ENCODE measurements around the gene AHDC1.
"Not testable (repeated sequence)": the region's sequence is repeated elsewhere in the genome, so short reads cannot be mapped to it uniquely, and the experiment has no call there.

Gene AHDC1

GRCh38 chr1:27632387-27633297 lies 28.7 kb upstream of the AHDC1 start:
- TF ChIP-seq CTCF (IDR thresholded peaks at IDR 0.05; ENCODE audit: insufficient read depth, missing control alignments) = no peak
- no peak for FAIRE-seq
- no peak for DNase-seq (ENCODE audit: insufficient read length, low spot score)

- no peak for TF ChIP-seq CTCF (IDR thresholded peaks at IDR 0.05; ENCODE audit: insufficient read depth, missing control alignments)
- no peak for FAIRE-seq
- no peak for DNase-seq (ENCODE audit: insufficient read length, low spot score)
These were observed 27.0 kb upstream of the AHDC1 start for GRCh38 chr1:27630859-27631491.

GRCh38 chr1:27628712-27629111 lies 24.8 kb upstream of the AHDC1 start:
- no peak for TF ChIP-seq CTCF (IDR thresholded peaks at IDR 0.05; ENCODE audit: insufficient read depth, missing control alignments)
- FAIRE-seq = no peak
- no peak for DNase-seq (ENCODE audit: insufficient read length, low spot score)

- DNase-seq (ENCODE audit: insufficient read length, low spot score); FAIRE-seq: not testable (repeated sequence)
These were observed 23.8 kb upstream of the AHDC1 start for GRCh38 chr1:27627733-27628132.

GRCh38 chr1:27627061-27627460 lies 23.1 kb upstream of the AHDC1 start:
- FAIRE-seq = no peak
- no peak for DNase-seq (ENCODE audit: insufficient read length, low spot score)
- TF ChIP-seq CTCF (IDR thresholded peaks at IDR 0.05; ENCODE audit: insufficient read depth, missing control alignments) = no peak

GRCh38 chr1:27626031-27626935 lies 22.3 kb upstream of the AHDC1 start:
- no peak for FAIRE-seq
- DNase-seq (ENCODE audit: insufficient read length, low spot score) = no peak
- TF ChIP-seq CTCF (IDR thresholded peaks at IDR 0.05; ENCODE audit: insufficient read depth, missing control alignments) = no peak

GRCh38 chr1:27624467-27625178 lies 20.7 kb upstream of the AHDC1 start:
- FAIRE-seq (no peak), DNase-seq (ENCODE audit: insufficient read length, low spot score) (no peak)
- no peak for TF ChIP-seq CTCF (IDR thresholded peaks at IDR 0.05; ENCODE audit: insufficient read depth, missing control alignments)
